Muscle of back (tissue), 11 donors: ENCODE measurements around the gene HES5. TPM values are rescaled to one million over a fixed set of nuclear protein-coding genes. Genes with fewer than 3 reads are reported as not detected.

ENCODE experiments used
- DNase-seq, 3 donors: peaks; one replicate each; pipeline versions ENCODE4 v3.0.0 to v3.0.0-alpha.2; 2013
- polyA plus RNA-seq, 10 donors: library from polyadenylated mRNA; unstranded; fragments of 120-200 nt; gene quantifications; one replicate each; pipeline ENCODE4 v1.2.1, GENCODE V29; 2013; ENCODE audit not compliant: insufficient read length in 10 of 10

HES5 gene
- polyA plus RNA-seq, 10 donors, result 0.18 to 1.0 (median 0.55) TPM

GRCh38 chr1:2516124-2516523 lies 13.9 kb downstream of the HES5 start:
- DNase-seq, result no peak

GRCh38 chr1:2515763-2516080 lies 14.3 kb downstream of the HES5 start:
- DNase-seq, result no peak

- no peak for DNase-seq
Observed at GRCh38 chr1:2514863-2515762, 14.9 kb downstream of the HES5 start.

- DNase-seq, result no peak
Observed at GRCh38 chr1:2513939-2514652, 16.0 kb downstream of the HES5 start.

- DNase-seq, result peak in 1 of 3 donors; percentile 8
Observed at GRCh38 chr1:2512862-2513421, 17.1 kb downstream of the HES5 start.

GRCh38 chr1:2510366-2511155 lies 19.5 kb downstream of the HES5 start:
- DNase-seq, result no peak

- no peak for DNase-seq
Observed at GRCh38 chr1:2509589-2509988, 20.5 kb downstream of the HES5 start.

- DNase-seq, result no peak
Observed at GRCh38 chr1:2508751-2509150, 21.3 kb downstream of the HES5 start.

- no peak for DNase-seq
Observed at GRCh38 chr1:2508180-2508579, 21.9 kb downstream of the HES5 start.

GRCh38 chr1:2507744-2508155 lies 22.3 kb downstream of the HES5 start:
- DNase-seq, result no peak

GRCh38 chr1:2506901-2507565 lies 23.0 kb downstream of the HES5 start:
- no peak for DNase-seq

GRCh38 chr1:2506007-2506860 lies 23.8 kb downstream of the HES5 start:
- no peak for DNase-seq

GRCh38 chr1:2505461-2505994 lies 24.5 kb downstream of the HES5 start:
- no peak for DNase-seq

- no peak for DNase-seq
Observed at GRCh38 chr1:2504949-2505272, 25.2 kb downstream of the HES5 start.

GRCh38 chr1:2504225-2504948 lies 25.7 kb downstream of the HES5 start:
- DNase-seq, result no peak

- DNase-seq, result no peak
Observed at GRCh38 chr1:2503554-2504224, 26.4 kb downstream of the HES5 start.

- DNase-seq, result no peak
Observed at GRCh38 chr1:2502661-2503553, 27.2 kb downstream of the HES5 start.

- no peak for DNase-seq
Observed at GRCh38 chr1:2502210-2502609, 27.9 kb downstream of the HES5 start.
